Measurements from ENCODE around the gene RILPL2. TPM values are rescaled to one million over a fixed set of nuclear protein-coding genes. Genes with fewer than 3 reads are reported as not detected.
"Not testable (repeated sequence)": the region's sequence is repeated elsewhere in the genome, so short reads cannot be mapped to it uniquely, and the experiment has no call there.

The RILPL2 gene
- total RNA-seq, 1 donor from 2014 or later, result 0.10 TPM

DNA sequence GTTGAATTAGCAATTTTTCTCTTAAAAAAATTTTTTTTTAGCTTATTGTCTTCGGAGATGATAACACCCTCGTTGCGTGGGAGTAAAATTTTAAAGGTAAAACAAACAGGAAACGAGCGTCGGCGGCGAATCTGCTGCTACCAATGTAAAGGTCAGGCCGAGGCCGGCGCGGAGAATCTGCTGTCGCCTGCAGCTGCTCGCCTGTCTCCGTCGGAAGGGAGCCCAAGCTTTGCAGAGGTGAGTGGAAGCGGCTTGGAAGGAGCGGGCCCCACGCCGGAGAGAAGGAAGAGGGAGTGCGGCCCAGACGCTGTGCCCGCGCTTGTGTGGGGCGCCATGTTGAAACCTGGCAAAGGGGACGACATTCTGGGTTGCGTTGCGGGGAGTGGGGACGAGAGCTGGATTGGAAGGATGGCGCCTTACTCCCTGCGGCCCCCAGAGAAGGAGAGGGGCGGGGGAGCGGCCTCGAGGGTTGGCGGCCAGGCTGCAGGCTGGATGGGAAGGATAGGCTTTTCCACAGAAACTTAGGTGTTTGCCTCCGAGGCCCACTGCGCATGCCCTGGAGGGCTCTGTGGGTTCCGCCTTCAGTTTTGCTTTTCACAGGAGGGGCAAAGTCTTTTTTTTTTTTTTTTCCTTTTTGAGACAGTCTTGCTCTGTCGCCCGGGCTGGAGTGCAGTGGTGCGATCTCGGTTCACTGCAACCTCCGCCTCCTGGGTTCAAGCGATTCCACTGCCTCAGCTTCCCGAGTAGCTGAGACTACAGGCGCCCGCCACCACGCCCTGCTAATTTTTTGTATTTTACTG is 21.7 kb upstream of the RILPL2 start, which contains the start of gene SNRNP35:
Gene SNRNP35, plus strand, starts transcription at position 160 of the 800 bp plus-strand sequence. CDS start 7,402 bp downstream, outside the sequence.
- H3K9me3 Mint-ChIP-seq (ENCODE audit: unreplicated experiment), result peaks cover 11% of the 10 kb centered on the region
- TF ChIP-seq, protein P1, sequence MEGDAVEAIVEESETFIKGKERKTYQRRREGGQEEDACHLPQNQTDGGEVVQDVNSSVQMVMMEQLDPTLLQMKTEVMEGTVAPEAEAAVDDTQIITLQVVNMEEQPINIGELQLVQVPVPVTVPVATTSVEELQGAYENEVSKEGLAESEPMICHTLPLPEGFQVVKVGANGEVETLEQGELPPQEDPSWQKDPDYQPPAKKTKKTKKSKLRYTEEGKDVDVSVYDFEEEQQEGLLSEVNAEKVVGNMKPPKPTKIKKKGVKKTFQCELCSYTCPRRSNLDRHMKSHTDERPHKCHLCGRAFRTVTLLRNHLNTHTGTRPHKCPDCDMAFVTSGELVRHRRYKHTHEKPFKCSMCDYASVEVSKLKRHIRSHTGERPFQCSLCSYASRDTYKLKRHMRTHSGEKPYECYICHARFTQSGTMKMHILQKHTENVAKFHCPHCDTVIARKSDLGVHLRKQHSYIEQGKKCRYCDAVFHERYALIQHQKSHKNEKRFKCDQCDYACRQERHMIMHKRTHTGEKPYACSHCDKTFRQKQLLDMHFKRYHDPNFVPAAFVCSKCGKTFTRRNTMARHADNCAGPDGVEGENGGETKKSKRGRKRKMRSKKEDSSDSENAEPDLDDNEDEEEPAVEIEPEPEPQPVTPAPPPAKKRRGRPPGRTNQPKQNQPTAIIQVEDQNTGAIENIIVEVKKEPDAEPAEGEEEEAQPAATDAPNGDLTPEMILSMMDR (IDR thresholded peaks at IDR 0.05; ENCODE audit: partially characterized antibody, unreplicated experiment), result no peak
- no peaks in the 10 kb centered on the region for H3K36me3 Mint-ChIP-seq (ENCODE audit: unreplicated experiment)

DNA sequence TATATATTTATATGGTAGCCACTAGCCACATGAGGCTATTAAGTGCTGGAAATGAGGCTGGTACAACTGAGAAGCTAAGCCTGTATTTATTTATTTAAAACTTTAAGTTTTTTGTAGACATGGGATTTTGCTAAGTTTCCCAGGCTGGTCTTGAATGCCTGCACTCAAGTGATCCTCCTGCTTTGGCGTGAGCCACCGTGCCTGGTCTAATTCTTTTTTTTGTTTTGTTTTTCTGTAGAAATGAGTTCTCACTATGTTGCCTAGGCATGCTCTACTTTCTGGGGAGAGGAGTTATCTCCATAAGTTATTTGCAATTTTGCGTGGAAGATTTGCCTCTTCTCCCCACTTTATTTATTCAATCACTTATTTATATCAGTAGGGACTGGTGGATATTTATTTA is 16.7 kb upstream of the RILPL2 start:
- Mint-ChIP-seq H3K27ac (ENCODE audit: unreplicated experiment) (peak overlapping the region; percentile 50), H3K9me3 (ENCODE audit: unreplicated experiment) (peaks cover 7% of the 10 kb centered on the region), H3K4me1 (ENCODE audit: low read depth, unreplicated experiment) (no peaks in the 10 kb centered on the region), H3K36me3 (ENCODE audit: unreplicated experiment) (no peaks in the 10 kb centered on the region), H3K4me3 (ENCODE audit: unreplicated experiment) (no peak overlapping the region), H3K27me3 (ENCODE audit: unreplicated experiment) (peaks cover 2% of the 10 kb centered on the region)
- DNase-seq, result no peak
- TF ChIP-seq, protein P1 (IDR thresholded peaks at IDR 0.05; ENCODE audit: partially characterized antibody, unreplicated experiment), result no peak

More for the DNA sequence above, 21.7 kb upstream of the RILPL2 start, which contains the start of gene SNRNP35:
- Mint-ChIP-seq H3K27me3 (ENCODE audit: unreplicated experiment) (peaks cover 5% of the 10 kb centered on the region), H3K4me1 (ENCODE audit: low read depth, unreplicated experiment) (peaks cover 11% of the 10 kb centered on the region), H3K27ac (ENCODE audit: unreplicated experiment) (peak within 1 kb of the TSS; percentile 99), H3K4me3 (ENCODE audit: unreplicated experiment) (peak within 1 kb of the TSS; percentile 99)
- DNase-seq, result peak; percentile 80

DNA sequence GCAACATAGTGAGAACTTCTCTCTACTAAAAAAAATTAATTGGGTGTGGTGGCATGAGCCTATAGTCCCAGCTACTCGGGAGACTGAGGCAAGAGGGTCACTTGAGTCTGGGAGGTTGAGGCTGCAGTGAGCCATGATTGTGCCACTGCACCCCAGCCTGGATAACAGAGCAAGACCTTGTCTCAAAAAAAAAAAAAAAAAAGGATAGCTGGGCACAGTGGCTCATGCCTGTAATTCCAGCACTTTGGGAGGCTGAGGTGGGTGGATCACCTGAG is 15.7 kb upstream of the RILPL2 start:
- H3K36me3 Mint-ChIP-seq (ENCODE audit: unreplicated experiment); H3K4me1 Mint-ChIP-seq (ENCODE audit: low read depth, unreplicated experiment); H3K9me3 Mint-ChIP-seq (ENCODE audit: unreplicated experiment); H3K27me3 Mint-ChIP-seq (ENCODE audit: unreplicated experiment); H3K27ac Mint-ChIP-seq (ENCODE audit: unreplicated experiment); H3K4me3 Mint-ChIP-seq (ENCODE audit: unreplicated experiment); DNase-seq: not testable (repeated sequence)

DNA sequence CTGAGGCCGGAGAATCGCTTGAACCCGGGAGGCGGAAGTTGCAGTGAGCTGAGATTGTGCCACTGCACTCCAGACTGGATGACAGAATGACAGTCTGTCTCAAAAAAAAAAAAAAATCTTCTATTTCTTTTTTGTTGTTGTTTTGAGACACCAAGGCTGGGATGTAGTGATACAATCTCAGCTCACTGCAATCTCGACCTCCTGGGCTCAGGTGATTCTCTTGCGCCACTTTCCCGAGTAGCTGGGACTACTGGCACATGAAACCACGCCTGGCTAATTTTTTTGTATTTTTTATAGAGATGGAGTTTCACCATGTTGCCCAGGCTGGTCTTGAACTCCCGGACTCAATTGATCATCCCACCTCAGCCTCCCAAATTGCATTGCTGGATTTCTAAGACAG is 14.2 kb upstream of the RILPL2 start:
- H3K36me3 Mint-ChIP-seq (ENCODE audit: unreplicated experiment), result no peaks in the 10 kb centered on the region
- H3K9me3 Mint-ChIP-seq (ENCODE audit: unreplicated experiment), result peaks cover 2% of the 10 kb centered on the region
- DNase-seq, result no peak
- H3K27ac Mint-ChIP-seq (ENCODE audit: unreplicated experiment), result no peak overlapping the region
- TF ChIP-seq, protein P1 (IDR thresholded peaks at IDR 0.05; ENCODE audit: partially characterized antibody, unreplicated experiment), result no peak
- no peaks in the 10 kb centered on the region for H3K27me3 Mint-ChIP-seq (ENCODE audit: unreplicated experiment)
- no peak overlapping the region for H3K4me3 Mint-ChIP-seq (ENCODE audit: unreplicated experiment)
- H3K4me1 Mint-ChIP-seq (ENCODE audit: low read depth, unreplicated experiment), result no peaks in the 10 kb centered on the region

DNA sequence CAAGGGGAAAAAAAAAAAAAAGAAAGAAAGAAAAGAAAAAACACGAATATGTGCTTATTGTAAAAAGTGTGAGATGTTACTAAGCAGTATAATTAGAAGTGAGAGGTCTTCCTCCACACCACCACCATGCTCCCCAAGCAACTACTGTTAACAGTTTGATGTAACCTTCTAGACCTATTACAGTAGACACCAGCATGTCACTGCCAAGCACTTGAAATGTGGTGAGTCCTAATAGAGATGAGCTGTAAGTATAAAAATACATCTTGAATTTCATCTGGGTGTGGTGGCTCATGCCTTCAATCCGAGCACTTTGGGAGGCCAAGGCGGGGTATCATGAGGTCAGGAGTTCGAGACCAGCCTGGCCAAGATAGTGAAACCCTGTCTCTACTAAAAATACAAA is 13.4 kb upstream of the RILPL2 start:
- H3K4me3 Mint-ChIP-seq (ENCODE audit: unreplicated experiment), result no peak overlapping the region
- TF ChIP-seq, protein P1 (IDR thresholded peaks at IDR 0.05; ENCODE audit: partially characterized antibody, unreplicated experiment), result no peak
- no peaks in the 10 kb centered on the region for H3K36me3 Mint-ChIP-seq (ENCODE audit: unreplicated experiment)
- no peak overlapping the region for H3K27ac Mint-ChIP-seq (ENCODE audit: unreplicated experiment)
- peaks cover 2% of the 10 kb centered on the region for H3K9me3 Mint-ChIP-seq (ENCODE audit: unreplicated experiment)
- DNase-seq, result no peak
- H3K27me3 Mint-ChIP-seq (ENCODE audit: unreplicated experiment), result no peaks in the 10 kb centered on the region
- H3K4me1 Mint-ChIP-seq (ENCODE audit: low read depth, unreplicated experiment), result no peaks in the 10 kb centered on the region
